ENCODE data around the gene NUP188.
"Not testable (repeated sequence)": the region's sequence is repeated elsewhere in the genome, so short reads cannot be mapped to it uniquely, and the experiment has no call there.

NUP188 gene

DNA sequence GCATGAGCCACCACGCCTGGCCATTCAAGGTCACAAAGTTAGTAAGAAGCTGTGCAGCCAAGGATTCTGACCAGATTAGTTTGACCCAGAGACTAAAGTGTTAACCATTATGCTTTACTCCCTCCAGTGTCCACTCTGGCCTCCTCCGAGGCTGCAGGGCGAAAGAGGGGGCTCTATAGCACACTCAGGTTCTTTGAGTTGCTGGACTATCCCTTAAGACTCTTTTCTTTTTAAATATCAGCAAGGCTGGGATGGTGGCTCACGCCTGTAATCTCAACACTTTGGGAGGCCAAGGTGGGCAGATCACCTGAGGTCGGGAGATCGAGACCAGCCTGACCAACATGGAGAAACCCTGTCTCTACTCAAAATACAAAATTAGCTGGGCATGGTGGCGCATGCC, 2.5 kb upstream of the NUP188 start:
- DNase-seq: not testable (repeated sequence)

DNA sequence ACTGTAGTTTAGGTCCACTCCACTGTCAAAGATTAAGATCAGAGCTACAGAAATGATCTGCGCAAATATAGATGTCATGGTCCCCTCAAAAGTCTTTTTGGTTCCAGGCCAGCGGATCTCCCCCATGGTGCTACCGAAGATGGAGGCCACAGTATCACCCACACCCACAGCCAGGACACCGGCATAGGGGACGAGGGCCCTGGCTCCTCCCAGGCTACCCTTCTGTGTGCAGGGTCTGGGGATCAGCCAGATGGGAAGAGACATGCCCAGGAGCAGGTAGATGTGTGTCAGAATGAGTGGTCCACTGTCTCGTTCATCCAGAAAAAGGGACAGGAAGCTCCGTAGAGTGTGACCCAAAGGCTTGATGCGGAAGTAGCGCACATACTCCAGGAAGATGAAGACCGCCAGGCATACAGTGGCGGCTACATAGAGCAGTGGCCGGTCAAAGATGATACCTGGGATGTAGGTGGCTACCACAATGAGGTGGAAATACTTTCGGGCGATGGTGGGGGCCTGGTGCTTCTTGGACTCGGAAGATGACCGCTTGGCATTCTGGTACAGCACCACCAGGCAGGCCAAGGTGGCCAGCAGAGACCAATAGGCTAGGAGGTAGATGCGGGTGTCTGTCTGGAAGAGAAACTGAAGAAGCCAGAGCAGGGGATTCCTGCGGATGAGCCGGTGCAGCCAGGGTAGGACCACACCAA, 1.5 kb upstream of the NUP188 start:
- DNase-seq: no peak

DNA sequence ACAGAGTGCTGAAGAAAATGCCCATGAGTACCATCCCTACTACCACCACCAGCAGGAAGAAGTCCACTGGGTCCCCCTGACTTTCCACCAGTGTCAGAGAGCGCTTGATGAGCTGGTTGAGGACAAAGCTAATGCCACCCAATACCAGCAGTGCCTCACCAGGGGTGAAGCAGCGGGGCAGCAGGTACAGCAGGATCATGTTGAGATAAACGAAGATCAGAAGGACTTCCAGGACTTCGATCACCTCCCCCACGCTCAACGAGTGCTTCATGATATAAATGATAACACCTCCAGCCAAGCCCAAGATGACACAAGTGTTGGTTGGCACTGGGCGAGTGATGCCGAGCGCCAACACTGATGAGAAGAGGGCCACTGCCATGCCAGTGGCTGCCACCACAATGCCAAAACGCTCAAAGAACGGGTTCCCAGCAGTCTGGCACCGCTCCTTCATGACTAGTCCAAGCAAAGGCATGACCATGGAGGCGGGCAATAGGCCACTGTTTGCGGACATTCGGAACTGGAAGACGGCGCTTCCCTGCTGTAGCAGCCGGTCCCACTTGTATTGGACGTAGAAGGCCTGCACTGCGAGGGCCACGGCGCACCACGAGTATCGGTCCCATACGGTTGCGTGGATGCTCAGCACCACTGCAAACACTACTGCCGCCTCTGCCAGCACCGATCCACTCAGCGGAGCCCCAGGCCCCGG, 775 bp upstream of the NUP188 start:
- no peak for DNase-seq

DNA sequence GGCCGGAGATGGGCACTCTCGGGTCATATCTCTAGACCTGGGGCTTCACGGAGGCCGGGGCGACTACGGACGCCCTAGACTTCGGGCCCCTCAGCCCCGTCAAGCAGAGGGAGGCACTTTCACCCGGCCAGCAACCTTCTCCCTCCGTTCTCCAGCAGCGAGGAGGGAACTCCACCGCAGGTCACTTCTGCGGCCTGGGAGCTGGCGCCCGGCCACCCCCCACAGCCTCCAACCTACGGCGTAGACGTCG, 297 bp upstream of the NUP188 start:
- no peak for DNase-seq

DNA sequence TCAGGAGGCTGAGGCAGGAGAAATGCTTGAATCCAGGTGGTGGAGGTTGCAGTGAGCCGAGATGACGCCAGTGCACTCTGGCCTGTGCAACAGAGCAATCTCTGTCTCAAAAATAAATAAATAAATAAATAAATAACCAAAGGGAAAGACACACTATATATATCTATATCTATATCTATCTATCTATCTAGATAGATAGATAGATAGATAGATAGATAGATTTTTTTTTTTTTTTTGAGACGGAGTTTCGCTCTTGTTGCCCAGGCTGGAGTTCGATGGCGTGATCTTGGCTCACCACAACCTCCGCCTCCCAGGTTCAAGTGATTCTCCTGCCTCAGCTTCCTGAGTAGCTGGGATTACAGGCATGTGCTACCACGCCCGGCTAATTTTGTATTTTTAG, 13.9 kb downstream of the NUP188 start:
- DNase-seq: not testable (repeated sequence)

DNA sequence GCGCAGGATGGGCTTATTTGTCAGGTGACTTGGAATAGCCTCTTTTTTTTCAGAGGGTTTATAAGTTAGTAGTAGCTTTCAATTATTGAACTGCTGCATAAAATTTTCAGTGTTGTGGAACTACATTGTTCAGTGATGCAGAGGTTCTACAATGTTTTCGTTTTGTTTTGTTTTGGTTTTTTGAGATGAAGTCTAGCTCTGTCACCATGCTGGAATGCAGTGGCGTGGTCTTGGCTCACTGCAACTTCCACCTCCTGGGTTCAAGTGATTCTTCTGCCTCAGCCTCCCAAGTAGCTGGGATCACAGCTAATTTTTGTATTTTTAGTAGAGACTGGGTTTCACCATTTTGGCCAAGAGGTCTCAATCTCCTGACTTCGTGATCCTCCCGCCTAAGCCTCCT, 22.0 kb downstream of the NUP188 start:
- no peak for DNase-seq

DNA sequence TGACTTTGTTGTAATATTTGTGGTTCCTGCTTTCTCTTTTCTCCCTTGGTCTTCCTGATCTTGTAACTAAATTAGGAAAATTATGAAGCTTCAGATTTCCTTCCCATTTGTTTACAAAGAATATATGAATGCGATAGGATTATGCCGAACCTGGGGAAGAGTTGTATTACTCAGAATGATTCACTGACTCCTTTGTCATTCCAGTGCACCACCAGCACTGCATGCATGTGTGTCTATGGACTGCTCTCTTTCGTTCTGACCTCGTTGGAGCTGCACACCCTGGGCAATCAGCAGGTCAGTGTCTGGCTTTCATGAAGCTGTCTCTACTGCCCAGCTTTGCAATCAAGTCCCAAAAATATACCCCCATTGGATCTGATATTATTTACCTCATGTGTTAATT, 25.5 kb downstream of the NUP188 start:
- DNase-seq: peak; percentile 26

DNA sequence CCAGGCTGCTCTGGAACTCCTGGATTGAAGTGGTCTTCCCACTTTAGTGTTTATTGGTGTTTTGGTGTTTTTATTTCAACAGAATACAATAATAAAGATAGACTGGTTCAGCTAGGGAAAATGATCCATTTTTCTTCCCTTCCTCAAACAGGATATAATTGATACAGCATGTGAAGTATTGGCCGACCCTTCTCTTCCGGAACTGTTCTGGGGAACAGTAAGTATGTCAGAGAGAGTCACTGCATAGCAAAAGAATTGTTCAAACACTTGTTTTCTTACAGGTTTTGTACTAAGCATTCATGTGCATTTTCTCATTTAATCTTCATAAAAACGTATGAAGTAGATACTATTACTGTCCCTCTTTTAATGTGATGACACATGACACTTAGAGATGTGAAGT, 31.6 kb downstream of the NUP188 start:
- DNase-seq: no peak

DNA sequence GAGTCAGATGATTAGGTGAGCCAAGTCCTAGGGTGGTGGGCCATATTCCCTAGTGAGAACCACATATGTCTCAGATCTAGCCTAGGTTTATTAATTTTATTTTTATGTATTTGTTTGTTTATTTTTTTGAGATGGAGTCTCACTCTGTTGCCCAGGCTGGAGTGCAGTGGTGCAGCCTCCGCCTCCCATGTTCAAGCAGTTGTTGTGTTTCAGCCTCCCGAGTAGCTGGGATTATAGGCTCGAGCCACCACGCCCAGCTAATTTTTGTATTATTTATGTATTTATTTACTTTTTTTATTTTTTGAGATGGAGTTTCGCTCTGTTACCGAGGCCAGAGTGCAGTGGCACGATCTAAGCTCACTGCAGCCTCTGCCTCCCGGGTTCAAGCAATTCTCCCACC, 36.0 kb downstream of the NUP188 start:
- DNase-seq: no peak

DNA sequence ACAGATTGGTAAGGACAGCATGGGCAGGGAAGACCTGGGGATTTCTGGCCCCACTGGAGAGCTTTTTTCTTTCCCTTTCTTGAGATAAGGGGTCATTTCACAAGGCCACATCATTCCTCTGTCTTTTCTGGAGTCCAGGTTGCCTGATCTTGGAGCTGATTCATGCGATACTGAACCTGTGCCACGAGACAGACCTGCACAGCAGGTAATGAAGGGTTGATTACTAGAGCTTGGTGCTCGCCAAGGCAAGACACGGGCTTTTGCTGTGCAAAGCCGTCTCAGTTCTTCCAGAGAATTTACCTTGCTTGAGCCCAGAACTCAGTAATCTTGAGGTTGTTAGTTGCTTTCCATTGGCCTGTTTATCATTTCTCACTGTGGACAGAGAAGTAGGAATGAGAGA, 39.2 kb downstream of the NUP188 start:
- DNase-seq: no peak

DNA sequence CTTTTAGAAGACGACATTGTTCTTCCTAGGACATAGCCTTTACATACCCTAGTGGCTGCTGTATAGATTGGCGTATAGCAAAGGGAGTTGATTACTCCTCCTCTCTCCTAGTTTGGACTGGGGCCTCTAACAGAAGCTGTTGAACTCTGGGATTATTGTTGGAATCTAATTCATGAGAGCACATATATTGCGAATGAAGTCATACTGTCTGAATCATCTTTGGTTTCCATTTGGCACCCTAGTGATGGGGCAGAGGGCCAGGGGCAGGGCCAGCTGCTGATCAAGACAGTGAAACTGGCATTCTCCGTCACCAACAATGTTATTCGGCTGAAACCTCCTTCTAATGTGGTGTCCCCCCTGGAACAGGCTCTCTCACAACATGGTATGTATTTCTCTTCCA, 40.3 kb downstream of the NUP188 start:
- peak; percentile 50 for DNase-seq

DNA sequence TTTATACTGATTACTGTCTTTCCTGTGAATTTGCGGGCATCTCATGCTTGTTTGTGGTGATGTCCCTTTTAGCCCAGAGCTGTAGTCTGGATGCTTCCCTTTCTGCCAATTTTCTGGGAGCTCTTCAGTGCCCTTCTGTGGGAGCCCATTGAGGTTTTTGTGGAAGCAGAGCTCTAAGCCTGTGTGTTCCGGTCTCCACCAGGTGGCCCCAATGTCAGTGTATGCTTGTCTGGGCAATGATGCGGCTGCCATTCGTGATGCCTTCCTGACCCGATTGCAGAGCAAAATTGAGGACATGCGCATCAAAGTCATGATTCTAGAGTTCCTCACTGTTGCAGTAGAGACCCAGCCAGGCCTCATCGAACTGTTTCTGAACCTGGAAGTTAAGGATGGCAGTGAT, 45.5 kb downstream of the NUP188 start:
- DNase-seq: no peak

DNA sequence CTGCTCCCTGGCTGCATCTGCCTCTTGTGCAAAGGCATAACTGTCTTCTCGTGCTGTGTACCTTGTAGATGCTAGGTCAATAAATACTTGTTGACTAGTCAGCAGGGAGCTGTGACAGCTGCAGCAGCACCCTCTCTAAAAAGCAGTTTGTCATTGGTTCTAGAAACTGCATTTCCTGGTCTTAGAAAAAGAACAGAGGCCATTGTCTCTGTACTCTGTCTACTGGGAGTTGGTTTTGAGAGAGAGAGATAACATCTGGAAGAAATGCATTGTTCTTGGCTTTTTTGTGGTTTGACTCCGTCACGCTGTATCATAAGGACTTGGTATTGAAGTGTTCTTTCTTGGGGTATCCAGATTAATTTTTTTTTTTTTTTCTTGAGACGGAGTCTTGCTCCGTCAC, 48.3 kb downstream of the NUP188 start:
- no peak for DNase-seq

DNA sequence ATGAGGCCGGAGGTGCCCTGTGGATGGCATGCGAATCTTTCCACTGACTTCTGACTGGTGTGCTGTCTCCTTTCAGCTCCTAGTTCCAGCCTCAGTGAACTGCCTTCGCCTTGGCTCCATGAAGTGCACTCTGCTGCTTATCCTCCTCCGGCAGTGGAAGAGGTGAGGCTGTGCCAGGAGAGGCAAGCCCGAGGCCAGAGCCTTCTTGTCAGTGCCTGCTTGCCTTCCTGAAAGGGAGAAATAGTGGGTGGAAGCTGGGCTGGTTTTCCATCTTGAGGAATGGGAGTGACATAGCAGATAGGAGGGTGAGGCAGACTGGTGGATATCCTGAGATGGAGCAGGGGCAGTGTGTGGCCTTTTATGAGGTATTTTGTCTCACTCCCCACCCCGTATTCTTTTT, 51.0 kb downstream of the NUP188 start:
- DNase-seq: no peak

DNA sequence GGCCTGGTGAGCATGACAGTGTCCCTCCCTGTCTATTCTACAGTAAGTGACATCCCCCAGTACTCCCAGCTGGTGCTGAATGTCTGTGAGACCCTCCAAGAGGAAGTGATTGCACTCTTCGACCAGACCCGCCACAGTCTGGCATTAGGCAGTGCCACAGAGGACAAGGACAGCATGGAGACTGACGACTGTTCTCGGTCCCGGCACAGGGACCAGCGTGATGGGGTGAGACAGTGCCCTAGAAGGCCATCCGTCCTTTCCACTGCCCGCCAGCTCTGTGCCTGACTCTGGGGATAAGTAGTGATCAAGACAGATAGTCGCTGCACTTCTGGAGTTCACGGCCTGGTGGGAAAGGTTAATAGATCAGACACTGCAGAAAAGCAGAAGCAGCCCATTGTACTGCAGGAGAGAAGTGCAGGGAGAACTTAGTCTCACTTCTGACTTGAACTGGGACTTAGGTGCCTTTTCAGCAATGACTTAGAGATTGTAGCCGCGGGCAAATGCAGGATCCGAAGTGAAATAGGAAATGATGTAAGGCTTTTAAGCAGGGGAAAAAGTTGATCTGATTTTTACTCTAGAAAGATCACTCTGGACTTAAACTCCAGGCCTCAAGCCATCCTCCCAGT, 52.2 kb downstream of the NUP188 start:
- DNase-seq: no peak

DNA sequence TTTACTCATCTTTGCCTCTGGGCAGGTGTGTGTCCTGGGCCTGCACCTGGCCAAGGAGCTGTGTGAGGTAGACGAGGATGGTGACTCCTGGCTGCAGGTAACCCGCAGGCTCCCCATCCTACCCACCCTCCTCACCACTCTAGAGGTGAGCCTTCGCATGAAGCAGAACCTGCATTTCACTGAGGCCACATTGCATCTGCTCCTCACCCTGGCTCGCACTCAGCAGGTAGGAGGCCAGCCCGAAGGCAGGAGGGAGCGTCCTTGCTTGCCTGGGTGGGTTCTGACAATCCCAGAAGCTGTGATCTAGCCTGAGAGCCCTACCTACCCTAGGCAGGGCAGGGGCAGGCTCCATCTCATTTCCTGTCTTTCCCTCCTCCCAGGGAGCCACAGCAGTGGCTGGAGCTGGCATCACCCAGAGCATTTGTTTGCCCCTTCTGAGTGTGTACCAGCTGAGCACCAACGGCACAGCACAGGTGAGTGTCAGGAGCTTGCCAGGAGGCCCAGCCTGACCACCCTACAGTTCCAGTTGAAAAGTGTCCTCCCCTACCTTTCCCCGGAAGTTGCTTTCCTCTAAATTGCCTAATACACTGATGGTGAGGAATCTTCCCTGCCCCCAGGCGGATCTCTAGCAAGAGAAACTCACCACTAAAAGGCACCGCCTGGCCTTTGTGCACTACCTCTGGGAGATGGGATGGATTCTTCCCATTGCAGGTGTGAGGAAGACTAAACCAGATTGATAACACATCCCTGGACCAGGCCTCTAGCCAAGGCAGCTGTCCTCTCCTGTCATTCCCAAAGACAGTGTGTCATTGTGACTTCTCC, 54.2 kb downstream of the NUP188 start:
- DNase-seq: no peak

DNA sequence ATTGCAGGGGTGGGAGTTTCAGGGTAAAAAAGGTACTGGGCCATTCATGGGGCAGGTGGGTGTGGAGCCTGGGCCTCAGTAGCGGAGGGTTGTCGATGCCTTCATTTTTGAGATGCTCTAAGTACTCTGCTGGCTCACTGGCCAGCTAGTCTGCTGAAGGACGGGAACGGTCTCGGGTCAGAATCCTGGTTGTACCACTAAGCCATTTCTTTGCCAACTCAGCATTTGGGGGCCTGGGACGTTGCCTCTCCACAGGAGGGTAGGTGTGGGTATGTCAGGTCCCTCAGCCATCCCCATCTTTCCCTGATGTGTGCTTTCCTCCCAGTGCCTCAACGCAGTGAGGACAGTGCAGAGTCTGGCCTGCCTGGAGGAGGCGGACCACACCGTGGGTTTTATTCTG, 55.5 kb downstream of the NUP188 start:
- DNase-seq: no peak

DNA sequence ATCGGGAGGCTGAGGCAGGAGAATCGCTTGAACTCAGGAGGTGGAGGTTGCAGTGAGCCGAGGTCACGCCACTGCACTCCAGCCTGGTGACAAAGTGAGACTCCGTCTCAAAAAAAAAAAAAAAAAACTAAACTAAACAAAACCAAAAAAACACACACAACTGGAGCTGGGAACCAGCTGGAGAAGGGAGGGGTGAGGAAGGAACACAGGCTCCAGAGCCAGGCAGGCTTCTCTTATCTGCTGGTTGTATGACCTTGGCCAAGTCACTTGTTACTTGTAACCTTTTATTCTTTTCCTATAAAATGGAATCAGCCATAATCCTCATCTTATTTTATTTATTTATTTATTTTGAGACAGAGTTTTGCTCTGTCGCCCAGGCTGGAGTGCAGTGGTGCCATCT, 56.7 kb downstream of the NUP188 start:
- not testable (repeated sequence) for DNase-seq

DNA sequence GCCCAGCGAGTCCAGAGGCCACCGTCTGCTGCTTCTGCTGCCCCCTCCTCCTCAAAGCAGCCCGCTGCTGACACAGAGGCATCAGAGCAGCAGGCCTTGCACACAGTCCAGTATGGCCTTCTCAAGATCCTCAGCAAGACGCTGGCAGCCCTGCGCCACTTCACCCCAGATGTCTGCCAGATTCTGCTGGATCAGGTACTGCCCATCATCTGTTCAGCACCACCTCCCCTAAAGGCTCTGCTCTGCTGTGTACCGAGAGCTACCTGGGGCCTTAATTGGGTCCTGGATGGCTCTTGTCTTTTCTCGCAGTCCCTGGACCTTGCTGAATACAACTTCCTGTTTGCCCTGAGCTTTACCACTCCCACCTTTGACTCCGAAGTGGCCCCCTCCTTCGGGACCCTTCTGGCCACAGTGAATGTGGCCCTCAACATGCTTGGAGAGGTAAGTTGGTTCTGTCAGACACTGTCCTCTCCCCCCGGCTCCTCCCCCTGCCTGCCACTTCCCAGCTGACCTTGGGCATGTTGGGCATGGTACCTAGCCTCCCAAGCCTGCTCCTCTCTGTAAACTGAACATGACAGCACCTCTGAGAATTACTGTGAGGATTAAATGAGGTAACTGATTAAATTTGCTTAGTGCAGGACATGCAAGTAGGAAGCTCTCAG, 58.0 kb downstream of the NUP188 start:
- no peak for DNase-seq

DNA sequence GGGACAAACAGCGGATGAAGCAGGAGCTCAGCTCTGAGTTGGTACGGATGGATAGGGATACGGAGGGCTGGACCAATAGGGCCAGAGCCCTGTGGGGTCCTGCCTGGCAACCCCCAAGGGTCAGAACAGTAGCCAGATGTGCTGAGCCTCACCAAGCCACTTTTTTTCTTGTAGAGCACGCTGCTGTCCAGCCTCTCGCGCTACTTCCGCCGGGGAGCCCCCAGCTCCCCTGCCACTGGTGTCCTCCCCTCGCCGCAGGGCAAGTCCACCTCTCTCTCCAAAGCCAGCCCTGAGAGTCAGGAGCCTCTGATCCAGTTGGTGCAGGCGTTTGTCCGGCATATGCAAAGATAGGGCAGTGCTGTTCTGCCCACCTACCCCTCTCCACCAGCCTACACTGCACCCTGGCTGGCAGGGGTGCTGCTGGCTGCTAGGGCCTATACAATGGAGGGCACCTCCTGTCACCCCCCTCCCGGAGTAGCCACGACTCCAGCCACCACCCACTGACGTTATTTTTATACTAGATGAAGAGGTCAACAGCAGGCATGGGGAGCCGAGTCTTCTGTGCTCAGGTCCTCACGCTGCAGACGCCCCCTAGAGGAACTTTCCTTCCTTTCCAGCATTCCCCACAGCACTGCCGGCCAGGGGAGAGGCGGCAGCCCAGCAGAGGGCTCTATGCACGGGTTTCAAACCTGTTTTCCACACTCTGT, 59.0 kb downstream of the NUP188 start:
- peak; percentile 44 for DNase-seq

DNA sequence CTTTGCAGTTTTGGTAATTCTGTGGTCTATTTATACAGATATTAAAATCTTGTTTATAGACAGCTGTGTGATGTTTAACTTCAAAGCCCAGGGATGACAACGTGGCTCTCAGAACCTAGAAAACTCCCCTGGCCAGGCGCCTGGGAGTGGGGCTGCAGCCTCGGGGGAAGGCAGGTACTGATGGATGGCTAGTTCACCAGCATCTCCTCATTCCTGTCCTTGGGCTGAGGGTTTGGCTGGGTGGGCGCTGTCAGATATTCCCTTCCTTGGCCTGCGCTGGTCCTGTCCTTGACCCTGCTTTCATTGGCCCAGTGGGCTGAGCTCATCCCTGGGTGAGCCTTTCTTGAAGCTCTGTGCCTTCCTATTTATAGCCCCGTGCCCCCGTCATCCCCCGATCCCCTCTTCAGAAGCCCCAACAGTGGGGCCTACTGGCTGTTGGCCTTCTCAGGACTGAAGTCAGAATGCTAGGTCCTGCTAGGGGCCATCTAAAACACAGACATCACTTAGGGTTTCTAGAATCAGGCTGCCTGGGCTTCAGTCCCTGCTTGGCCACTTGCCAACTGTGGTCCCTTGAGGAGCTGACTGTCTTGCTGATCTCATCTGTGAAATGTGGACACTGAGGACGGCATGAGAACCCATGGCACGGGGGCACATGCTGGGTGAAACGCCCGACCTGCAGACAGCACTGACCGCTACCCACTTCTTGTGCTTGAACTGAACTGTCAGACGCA, 59.7 kb downstream of the NUP188 start:
- DNase-seq: no peak

All from NCI-H226 (cell line).